DND-41 (cell line): ENCODE measurements around the gene APMAP.
A peak's percentile ranks its signal among the peaks of the same experiment; 100 is the strongest.
"Not testable (repeated sequence)": the region's sequence is repeated elsewhere in the genome, so short reads cannot be mapped to it uniquely, and the experiment has no call there.

Experiments used
- ATAC-seq: fragments of 200-7000 bp; cut with Tn5 transposase; 3 replicates; pipeline ENCODE4 v1.9.1; 2021; ENCODE audit warnings: low read depth; ENCODE audit not compliant: insufficient read depth
- DNase-seq: peaks from one replicate; pipeline ENCODE4 v3.0.0-alpha.2; 2020
- H2AFZ ChIP-seq: 2 replicates; pipeline ENCODE4 v1.6.0; 2012; ENCODE audit warnings: low read depth, low read length
- H3K27ac ChIP-seq: 2 replicates; pipeline ENCODE4 v1.5.1; 2012; ENCODE audit warnings: low read length, inconsistent platforms
- H3K27me3 ChIP-seq: fragments of 200-600 bp; sonication (generic); 2 replicates; pipeline ENCODE4 v1.6.0; 2012; ENCODE audit warnings: low read length, mild to moderate bottlenecking, inconsistent platforms; ENCODE audit not compliant: insufficient read depth, poor library complexity
- H3K36me3 ChIP-seq: 2 replicates; pipeline ENCODE4 v1.5.1; 2012; ENCODE audit warnings: low read length, inconsistent platforms; ENCODE audit not compliant: insufficient read depth
- H3K4me1 ChIP-seq: 2 replicates; pipeline ENCODE4 v1.5.1; 2012; ENCODE audit warnings: mild to moderate bottlenecking, low read length; ENCODE audit not compliant: insufficient read depth
- H3K4me2 ChIP-seq: 2 replicates; pipeline ENCODE4 v1.6.0; 2012; ENCODE audit warnings: mild to moderate bottlenecking, moderate library complexity, low read length, inconsistent platforms; ENCODE audit not compliant: insufficient read depth
- H3K4me3 ChIP-seq, 2 experiments: fragments of 200-600 bp in 1 of 2; shearing (Covaris generic) in 1 of 2; 2 replicates each; pipeline ENCODE4 v1.5.1; 2012 to 2016; ENCODE audit warnings: inconsistent platforms in 2 of 2, low read length in 2 of 2, mild to moderate bottlenecking in 2 of 2, low read depth in 1 of 2, moderate library complexity in 1 of 2
- H3K79me2 ChIP-seq: 2 replicates; pipeline ENCODE4 v1.6.0; 2012; ENCODE audit warnings: low read length, inconsistent platforms; ENCODE audit not compliant: insufficient read depth
- H3K9ac ChIP-seq: 2 replicates; pipeline ENCODE4 v1.6.0; 2012; ENCODE audit warnings: low read depth, mild to moderate bottlenecking, inconsistent platforms, low read length, moderate library complexity
- H3K9me3 ChIP-seq: 2 replicates; pipeline ENCODE4 v1.5.1; 2012; ENCODE audit warnings: low read length, moderate library complexity, mild to moderate bottlenecking, inconsistent platforms; ENCODE audit not compliant: insufficient read depth, severe bottlenecking
- H4K20me1 ChIP-seq: 2 replicates; pipeline ENCODE4 v1.6.0; 2012; ENCODE audit warnings: low read length; ENCODE audit not compliant: insufficient read depth
- CTCF ChIP-seq: IDR thresholded peaks from 2 replicates; pipeline ENCODE4 v1.5.1; 2012; ENCODE audit warnings: borderline replicate concordance, low read length, moderate library complexity, mild to moderate bottlenecking; ENCODE audit not compliant: poor library complexity, severe bottlenecking; ENCODE audit errors: extremely low read depth
- EZH2 ChIP-seq: IDR thresholded peaks from 3 replicates; pipeline ENCODE4 v1.6.1; 2012; ENCODE audit warnings: borderline replicate concordance, low read depth, mild to moderate bottlenecking, moderate library complexity, low read length, inconsistent platforms; ENCODE audit not compliant: severe bottlenecking

Gene APMAP

GRCh38 chr20:24934101-24934661, 58.4 kb downstream of the APMAP start:
- 0 out of 3 replicates have a peak, but pooled peaks have one; percentile 19 for ATAC-seq
- peaks cover 5% of the 10 kb centered on the region for H3K9me3 ChIP-seq
- no peaks in the 10 kb centered on the region for H3K79me2 ChIP-seq
- no peak overlapping the region for H3K27ac ChIP-seq
- H3K4me2 ChIP-seq, result no peak overlapping the region
- TF ChIP-seq CTCF, result no peak
- no peak for TF ChIP-seq EZH2
- H4K20me1 ChIP-seq, result no peaks in the 10 kb centered on the region
- no peak for DNase-seq
- H3K4me1 ChIP-seq, result peaks cover 25% of the 10 kb centered on the region
- no peaks in the 10 kb centered on the region for H3K27me3 ChIP-seq
- H2AFZ ChIP-seq, result no peak overlapping the region
- no peak overlapping the region for H3K9ac ChIP-seq
- H3K4me3 ChIP-seq, result no peak overlapping the region
- H3K36me3 ChIP-seq, result no peaks in the 10 kb centered on the region

- Histone ChIP-seq H3K27ac (no peak overlapping the region), H3K9ac (no peak overlapping the region), H3K79me2 (no peaks in the 10 kb centered on the region), H3K4me2 (no peak overlapping the region), H3K36me3 (no peaks in the 10 kb centered on the region), H4K20me1 (no peaks in the 10 kb centered on the region), H3K4me1 (peaks cover 25% of the 10 kb centered on the region), H3K4me3 (no peak overlapping the region), H3K9me3 (peaks cover 5% of the 10 kb centered on the region), H3K27me3 (no peaks in the 10 kb centered on the region), H2AFZ (no peak overlapping the region)
- no peak for TF ChIP-seq CTCF
- no peak for TF ChIP-seq EZH2
- ATAC-seq (no peak), DNase-seq (no peak)
Observed at GRCh38 chr20:24933266-24933908, 59.2 kb downstream of the APMAP start.

GRCh38 chr20:24931893-24932292, 60.7 kb downstream of the APMAP start:
- Histone ChIP-seq H3K27ac (peak overlapping the region; percentile 63), H3K4me1 (peaks cover 25% of the 10 kb centered on the region), H3K4me2 (0 out of 2 replicates have a peak overlapping the region, but pooled peaks have one; percentile 16)
- not testable (repeated sequence) for H2AFZ ChIP-seq, H3K27me3 ChIP-seq, H3K9me3 ChIP-seq, H3K36me3 ChIP-seq, H3K4me3 ChIP-seq, H3K79me2 ChIP-seq, H4K20me1 ChIP-seq, DNase-seq, ATAC-seq, H3K9ac ChIP-seq

GRCh38 chr20:24930724-24931688, 61.5 kb downstream of the APMAP start:
- H3K9ac ChIP-seq, H3K9me3 ChIP-seq, ATAC-seq, H3K27me3 ChIP-seq, H3K4me3 ChIP-seq, H3K27ac ChIP-seq, DNase-seq, H2AFZ ChIP-seq, H3K4me2 ChIP-seq, H4K20me1 ChIP-seq, H3K36me3 ChIP-seq, H3K79me2 ChIP-seq: not testable (repeated sequence)
- peak; percentile 49 for TF ChIP-seq CTCF
- H3K4me1 ChIP-seq, result peaks cover 25% of the 10 kb centered on the region
